ENCODE measurements around the gene PRR29.

- TF ChIP-seq CTCF (conservative IDR thresholded peaks at IDR 0.05; ENCODE audit: low read length) (no peak), EZH2phosphoT487 (IDR thresholded peaks at IDR 0.05; ENCODE audit: borderline replicate concordance, low read depth, low read length) (no peak)
These were observed 40.4 kb downstream of the PRR29 start for GRCh38 chr17:64038331-64039105.
